LNCAP (cell line): ENCODE results near the gene CTNNB1.

ENCODE experiments used
- TF ChIP-seq, protein P1 (sequence below): fragments of 450-650 bp; IDR thresholded peaks from 2 replicates; pipeline ENCODE4 v1.5.1; 2017; ENCODE audit warnings: mild to moderate bottlenecking

Gene CTNNB1

DNA sequence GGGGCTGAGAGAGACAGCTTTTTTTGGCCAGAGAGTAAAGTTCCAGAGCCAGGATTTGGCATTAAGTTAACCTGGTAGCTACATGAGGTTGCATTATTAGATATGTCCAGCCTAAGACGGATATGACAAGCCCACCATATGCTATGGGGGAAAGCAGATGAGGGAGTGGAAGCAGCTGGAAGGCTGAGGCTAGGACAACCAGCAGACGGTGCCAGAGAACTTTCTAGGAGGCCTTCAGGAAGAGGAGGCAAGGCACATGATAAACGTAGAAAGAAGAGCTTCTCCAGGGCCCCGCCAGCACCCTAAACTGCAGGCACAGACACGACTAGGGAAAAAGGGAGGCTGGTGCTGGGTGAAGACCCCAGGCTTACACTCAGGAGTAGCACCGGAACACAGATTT lies 87.0 kb downstream of the CTNNB1 start:
- TF ChIP-seq, protein P1, sequence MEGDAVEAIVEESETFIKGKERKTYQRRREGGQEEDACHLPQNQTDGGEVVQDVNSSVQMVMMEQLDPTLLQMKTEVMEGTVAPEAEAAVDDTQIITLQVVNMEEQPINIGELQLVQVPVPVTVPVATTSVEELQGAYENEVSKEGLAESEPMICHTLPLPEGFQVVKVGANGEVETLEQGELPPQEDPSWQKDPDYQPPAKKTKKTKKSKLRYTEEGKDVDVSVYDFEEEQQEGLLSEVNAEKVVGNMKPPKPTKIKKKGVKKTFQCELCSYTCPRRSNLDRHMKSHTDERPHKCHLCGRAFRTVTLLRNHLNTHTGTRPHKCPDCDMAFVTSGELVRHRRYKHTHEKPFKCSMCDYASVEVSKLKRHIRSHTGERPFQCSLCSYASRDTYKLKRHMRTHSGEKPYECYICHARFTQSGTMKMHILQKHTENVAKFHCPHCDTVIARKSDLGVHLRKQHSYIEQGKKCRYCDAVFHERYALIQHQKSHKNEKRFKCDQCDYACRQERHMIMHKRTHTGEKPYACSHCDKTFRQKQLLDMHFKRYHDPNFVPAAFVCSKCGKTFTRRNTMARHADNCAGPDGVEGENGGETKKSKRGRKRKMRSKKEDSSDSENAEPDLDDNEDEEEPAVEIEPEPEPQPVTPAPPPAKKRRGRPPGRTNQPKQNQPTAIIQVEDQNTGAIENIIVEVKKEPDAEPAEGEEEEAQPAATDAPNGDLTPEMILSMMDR: no peak

DNA sequence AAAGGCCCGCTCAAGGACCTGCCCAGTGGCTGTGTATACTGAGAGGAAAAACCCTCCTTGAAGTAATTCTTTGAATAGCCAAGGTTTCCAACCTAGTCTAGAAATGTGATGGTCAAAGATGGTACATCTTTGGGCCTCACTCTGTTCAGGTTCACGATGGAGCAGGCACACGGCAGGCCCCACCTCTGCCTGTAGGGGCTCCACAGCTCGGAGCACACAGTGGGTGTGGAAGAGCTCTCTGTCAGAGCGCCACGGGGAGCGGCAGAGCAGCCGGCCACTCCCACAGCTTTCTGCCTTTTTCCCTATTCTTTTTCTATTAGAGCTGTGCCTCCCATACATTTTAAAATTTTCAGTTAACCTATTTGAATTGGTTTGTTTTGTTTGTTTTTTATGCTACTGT lies 89.5 kb downstream of the CTNNB1 start:
- TF ChIP-seq, protein P1: no peak
